Adrenal gland (tissue), 12 donors: ENCODE results near the gene NDUFA3. TPM values are rescaled to one million over a fixed set of nuclear protein-coding genes. Genes with fewer than 3 reads are reported as not detected.

Source experiments
- DNase-seq, 7 donors: peaks; one replicate each; pipeline ENCODE4 v3.0.0-alpha.2; 2019 to 2020
- H3K27ac ChIP-seq, 5 donors: fragments of 200-600 bp; sonication (generic) in 4 of 5; 1 replicate in 3 of 5; 2 replicates in 2 of 5; pipeline versions ENCODE4 v1.5.1 to v1.8.0; 2016 to 2020; ENCODE audit warnings: mild to moderate bottlenecking in 1 of 5
- H3K27me3 ChIP-seq: fragments of 200-600 bp; 2 replicates; pipeline ENCODE4 v1.8.0; 2021
- H3K36me3 ChIP-seq, 2 donors: fragments of 200-600 bp; replicated peaks in 1 of 2; 1 replicate in 1 of 2; 2 replicates in 1 of 2; pipeline versions ENCODE4 v1.5.1 to v1.8.0; 2018 to 2022
- H3K4me1 ChIP-seq, 2 donors: fragments of 200-600 bp; replicated peaks in 1 of 2; 1 replicate in 1 of 2; 2 replicates in 1 of 2; pipeline versions ENCODE4 v1.5.1 to v1.8.0; 2018 to 2021
- H3K4me3 ChIP-seq, 4 donors: fragments of 200-600 bp; sonication (generic) in 3 of 4; one replicate each; pipeline ENCODE4 v1.5.1; 2016 to 2018
- H3K9me3 ChIP-seq, 3 donors: fragments of 200-600 bp; sonication (generic) in 1 of 3; replicated peaks in 1 of 3; 1 replicate in 2 of 3; 2 replicates in 1 of 3; pipeline versions ENCODE4 v1.5.1 to v1.8.0; 2016 to 2021
- CTCF ChIP-seq, 6 experiments: fragments of 450-650 bp in 4 of 6; fragments of 200-600 bp in 2 of 6; sonication (generic) in 1 of 6; IDR thresholded peaks; 1 replicate in 5 of 6; 2 replicates in 1 of 6; pipeline versions ENCODE4 v1.5.1 to v1.8.0; 2016 to 2021; ENCODE audit warnings: antibody characterized with exemption in 6 of 6, mild to moderate bottlenecking in 2 of 6, moderate library complexity in 1 of 6
- POLR2A ChIP-seq, 2 donors: fragments of 450-650 bp; IDR thresholded peaks; one replicate each; pipeline ENCODE4 v1.6.1; 2017; ENCODE audit warnings: antibody characterized with exemption in 2 of 2, mild to moderate bottlenecking in 2 of 2, moderate library complexity in 1 of 2
- WGBS, 4 donors: extraction: QIAGEN DNeasy Blood & Tissue Kit in 2 of 4; methylation state at CpG; one replicate each; pipeline versions ENCODE4 v1.1.5 to v1.1.7; 2013 to 2017; 5-methylcytosine and 5-hydroxymethylcytosine counted together
- intact Hi-C, 2 donors: fragments of 100-400 bp; cut with DNase I; formaldehyde crosslinking; loops; one replicate each; pipeline versions ENCODE4 v1.14.1 to v1.15.0; 2022 to 2023
- polyA plus RNA-seq, 3 donors: library from polyadenylated mRNA; stranded (reverse); fragments of 200-250 nt in 2 of 3; fragments of 350-450 nt in 1 of 3; fragmentation: Illumina TruSeq in 1 of 3; extraction: RNeasy Lipid Tissue Mini Kit (QIAGEN cat#74804) in 1 of 3; gene quantifications; one replicate each; pipeline ENCODE4 v1.2.3, GENCODE V29; 2013 to 2014
- total RNA-seq, 9 donors: library from RNA; depleted of rRNA in 4 of 9; stranded (reverse); fragments of >200 nt in 4 of 9; fragments of 120-200 nt in 1 of 9; fragmentation: NEBNext Ultra II Directional in 1 of 9; extraction: Animal tissue kit (Norgen Biotek cat#: 25700) in 1 of 9; gene quantifications; one replicate each; pipeline versions ENCODE4 v1.1.0 to v1.2.4, GENCODE V29; 2013 to 2023
- donor health status: healthy with polysubstance abuse.
- donor health status: Bipolar disorder and iron deficiency.
- donor health status: DM: yes; HTN: yes; CAD: no.
- donor health status: DM: no; HTN: no; CAD: no.
- donor health status: DM: no; HTN: no; CAD: no.
- donor health status: DM: yes; HTN: yes; CAD: no.

NDUFA3 gene
- total and polyA plus RNA-seq, 12 donors = 33.2 to 1,730 (median 173) TPM

DNA sequence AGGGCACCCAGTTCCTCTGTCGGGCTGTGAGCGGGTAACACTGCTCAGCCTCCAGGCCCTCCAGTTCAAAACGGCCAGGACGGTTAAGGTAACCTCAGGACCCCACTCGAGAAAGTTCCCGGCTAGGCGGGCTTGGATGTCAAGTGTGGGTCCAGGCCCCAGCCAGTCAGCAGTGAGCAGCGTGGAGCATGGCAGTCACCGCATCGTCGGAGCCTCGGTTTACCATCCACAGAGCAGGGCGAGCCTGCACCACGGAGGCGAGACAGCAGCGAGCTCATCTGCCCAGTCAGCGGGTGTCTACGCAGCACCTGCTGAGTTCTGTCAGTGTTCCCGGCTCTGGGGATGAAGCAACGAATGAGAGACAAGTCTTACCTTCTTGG lies 27.0 kb downstream of the NDUFA3 start:
- no peak overlapping the region for H3K4me3 ChIP-seq
- no peak for DNase-seq
- H3K36me3 ChIP-seq = peaks cover 0 to 60% of the 10 kb centered on the region in 2 donors
- no peak overlapping the region for H3K27ac ChIP-seq
- TF ChIP-seq CTCF (IDR thresholded peaks at IDR 0.05) = no peak
- no peak for TF ChIP-seq POLR2A (IDR thresholded peaks at IDR 0.05)
- no peaks in the 10 kb centered on the region for H3K4me1 ChIP-seq
- no peaks in the 10 kb centered on the region for H3K9me3 ChIP-seq
- no peaks in the 10 kb centered on the region for H3K27me3 ChIP-seq
- intact Hi-C loops = no loop called here
- WGBS, 4 donors = 95 to 98% (median 96%) methylated on average over 19 to 20 of the region's 20 CpGs; no CpG with 5 or more reads in 1 of the 4 donors

- Histone ChIP-seq H3K27me3 (no peaks in the 10 kb centered on the region), H3K4me3 (no peak overlapping the region), H3K36me3 (peaks cover 0 to 21% of the 10 kb centered on the region in 2 donors), H3K4me1 (peaks cover 11 to 12% of the 10 kb centered on the region in 2 donors), H3K9me3 (no peaks in the 10 kb centered on the region), H3K27ac (no peak overlapping the region)
- intact Hi-C loops = no loop called here
- WGBS, 4 donors = 49 to 63% (median 54%) methylated on average over 4 to 10 of the region's 10 CpGs
- no peak for TF ChIP-seq CTCF (IDR thresholded peaks at IDR 0.05)
- no peak for TF ChIP-seq POLR2A (IDR thresholded peaks at IDR 0.05)
- DNase-seq = peak in 6 of 7 donors; percentile 48 to 92 (median 74)
Observed at GRCh38 chr19:54133312-54133956, 30.8 kb downstream of the NDUFA3 start.

GRCh38 chr19:54133957-54134590 lies 31.4 kb downstream of the NDUFA3 start:
- intact Hi-C loops = no loop called here
- DNase-seq = peak in 5 of 7 donors; percentile 45 to 66 (median 62)
- Histone ChIP-seq H3K9me3 (no peaks in the 10 kb centered on the region), H3K4me1 (peaks cover 17 to 18% of the 10 kb centered on the region in 2 donors), H3K36me3 (peaks cover 0 to 15% of the 10 kb centered on the region in 2 donors), H3K4me3 (no peak overlapping the region), H3K27me3 (no peaks in the 10 kb centered on the region), H3K27ac (peak overlapping the region in 1 of 5 donors; percentile 39)
- 36 to 43% (median 39%) methylated on average over 2 of the region's 2 CpGs for WGBS, 4 donors
- TF ChIP-seq CTCF (IDR thresholded peaks at IDR 0.05) = no peak
- TF ChIP-seq POLR2A (IDR thresholded peaks at IDR 0.05) = no peak

DNA sequence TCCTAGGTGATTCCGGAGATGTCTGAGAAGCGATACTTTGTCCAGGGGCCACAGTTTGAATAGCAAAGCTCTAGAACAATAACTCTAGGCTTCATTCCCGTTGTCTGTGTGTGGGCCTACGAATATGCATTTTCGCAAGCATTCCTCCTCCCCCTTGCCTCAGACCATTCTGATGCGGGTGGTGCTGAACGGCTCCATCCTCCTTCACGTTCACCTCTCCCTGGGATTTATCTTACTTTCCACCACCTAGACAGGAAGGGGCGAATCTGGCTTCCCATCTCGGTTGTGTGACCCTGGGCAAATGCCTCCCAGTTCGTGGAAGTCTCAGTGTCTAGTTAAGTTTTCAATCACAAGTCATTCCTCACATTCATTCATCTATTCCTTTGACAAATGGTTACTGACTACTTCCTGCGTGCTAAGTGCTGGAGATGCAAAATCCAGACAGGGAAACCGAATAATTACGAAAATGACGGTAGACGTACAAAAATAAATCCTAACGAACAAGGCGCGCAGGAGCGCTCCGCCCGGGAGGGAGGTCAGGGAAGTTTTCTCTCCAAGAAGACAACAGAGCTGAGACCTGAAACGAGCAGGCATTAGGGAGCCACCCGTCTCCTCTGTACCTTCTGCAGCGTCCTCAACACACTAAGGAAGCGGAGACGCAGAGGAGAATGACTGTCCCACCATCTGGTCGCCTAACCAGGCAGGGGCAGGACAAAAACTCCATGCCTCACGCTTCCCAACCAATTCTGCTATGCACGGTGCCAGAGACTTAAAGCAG lies 33.6 kb downstream of the NDUFA3 start:
- H3K27ac ChIP-seq = peak overlapping the region; percentile 13 to 79 (median 66)
- peaks cover 0 to under 1% of the 10 kb centered on the region in 2 donors for H3K36me3 ChIP-seq
- H3K27me3 ChIP-seq = no peaks in the 10 kb centered on the region
- peaks cover 21 to 36% of the 10 kb centered on the region in 2 donors for H3K4me1 ChIP-seq
- DNase-seq = peak in 2 of 7 donors; percentile 32 to 52
- H3K4me3 ChIP-seq = peak overlapping the region in 2 of 4 donors; percentile 30 to 63
- TF ChIP-seq CTCF (IDR thresholded peaks at IDR 0.05) (no peak), POLR2A (IDR thresholded peaks at IDR 0.05) (no peak)
- intact Hi-C loops = no loop called here
- no peaks in the 10 kb centered on the region for H3K9me3 ChIP-seq
- WGBS, 4 donors = 5 to 7% (median 6%) methylated on average over 26 to 30 of the region's 30 CpGs
